Skin epidermis (tissue), 12 donors: ENCODE measurements around the gene PDGFRB.
A peak's percentile ranks its signal among the peaks of the same experiment; 100 is the strongest.

Experiments
- H3K27ac ChIP-seq, 21 experiments: fragments of 200-600 bp; sonication (generic) in 11 of 21; one replicate each; pipeline ENCODE4 v1.5.0; 2020; ENCODE audit warnings: mild to moderate bottlenecking in 3 of 21, inconsistent platforms in 2 of 21, moderate library complexity in 2 of 21
- H3K4me3 ChIP-seq, 7 experiments: fragments of 200-600 bp; sonication (generic) in 2 of 7; one replicate each; pipeline ENCODE4 v1.5.0; 2020; ENCODE audit warnings: inconsistent platforms in 2 of 7, mild to moderate bottlenecking in 2 of 7, moderate library complexity in 1 of 7

PDGFRB gene

DNA sequence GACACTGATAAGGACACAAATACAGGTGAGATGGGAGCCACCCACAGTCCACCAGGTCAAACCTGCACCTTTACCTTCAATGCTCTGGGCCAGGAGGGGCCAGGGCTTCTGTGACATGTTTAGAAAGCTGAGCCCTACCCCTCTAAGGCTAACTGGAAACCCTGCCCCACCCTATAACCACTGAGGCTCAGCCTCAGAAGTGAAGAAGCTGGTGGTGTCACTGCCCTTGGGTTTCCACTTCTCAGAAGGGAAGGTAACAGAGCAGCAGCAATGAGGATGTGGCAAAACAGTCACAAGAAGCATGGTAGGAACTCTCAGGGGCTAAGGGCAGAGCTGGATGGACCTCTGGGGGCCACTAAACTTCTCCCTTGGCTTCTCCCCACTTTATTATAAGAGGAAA is 6.0 kb downstream of the PDGFRB start:
- Histone ChIP-seq H3K27ac (peak overlapping the region in 11 of 21 experiments; percentile 7 to 81 (median 44)), H3K4me3 (no peak overlapping the region)

DNA sequence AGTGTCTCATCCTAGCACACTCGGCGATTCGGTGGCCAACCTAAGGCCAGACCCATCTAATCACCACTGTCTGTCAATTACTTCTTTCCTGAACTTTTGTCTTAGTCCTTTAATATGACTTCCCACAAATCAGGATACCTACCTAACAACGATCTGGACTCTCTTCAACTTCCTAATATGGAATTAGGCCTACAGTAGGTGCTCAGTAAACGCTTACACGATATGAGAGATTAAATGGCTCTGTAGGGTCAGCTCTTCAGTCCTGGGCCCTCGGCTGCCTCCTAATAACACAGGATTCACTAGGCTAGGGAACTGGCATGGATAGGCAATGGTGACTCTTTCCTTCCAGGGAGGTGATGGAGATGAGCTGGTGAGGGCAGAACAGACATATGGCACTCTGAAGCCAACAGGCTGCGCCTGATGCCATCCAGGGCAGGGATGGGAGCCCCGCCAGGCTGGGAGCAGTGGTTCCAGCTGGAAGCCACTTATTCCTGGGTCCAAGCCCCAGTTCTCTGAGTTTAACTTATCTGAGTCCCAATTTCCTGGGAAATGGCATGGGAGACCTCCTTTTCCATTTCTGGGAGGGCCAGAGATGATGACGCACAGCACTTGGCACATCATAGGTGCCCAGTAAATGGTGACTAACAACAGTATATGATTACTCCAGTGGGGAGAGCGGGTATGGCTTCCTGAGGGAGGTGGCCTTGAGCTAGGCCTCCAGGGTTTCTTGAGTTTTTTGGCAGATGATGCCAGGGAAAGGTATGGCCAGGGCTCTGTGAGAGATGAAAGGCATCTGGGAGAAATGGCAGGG is 7.3 kb downstream of the PDGFRB start:
- H3K27ac ChIP-seq: peak overlapping the region in 13 of 21 experiments; percentile 17 to 81 (median 57)
- H3K4me3 ChIP-seq: no peak overlapping the region

DNA sequence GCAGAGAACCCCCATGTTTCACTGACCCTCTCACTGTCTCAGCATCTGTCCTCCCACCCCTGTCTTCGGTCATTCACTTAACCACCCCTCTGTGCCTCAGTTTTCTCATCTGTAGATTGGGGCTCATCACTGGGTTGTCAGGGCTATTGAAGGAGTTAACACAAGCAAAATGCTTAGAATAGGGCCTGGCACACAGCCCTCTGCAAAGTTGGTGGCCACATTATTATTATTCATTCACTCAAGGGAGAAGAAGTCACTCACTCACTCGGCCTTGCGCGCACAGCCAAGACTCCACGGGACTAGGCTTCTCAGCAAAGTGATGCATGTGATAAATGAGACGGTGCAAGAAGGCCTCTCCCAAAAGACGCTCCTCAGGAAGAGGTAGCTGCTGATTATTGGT is 8.0 kb downstream of the PDGFRB start:
- H3K27ac ChIP-seq: peak overlapping the region in 11 of 21 experiments; percentile 6 to 81 (median 57)
- H3K4me3 ChIP-seq: no peak overlapping the region

DNA sequence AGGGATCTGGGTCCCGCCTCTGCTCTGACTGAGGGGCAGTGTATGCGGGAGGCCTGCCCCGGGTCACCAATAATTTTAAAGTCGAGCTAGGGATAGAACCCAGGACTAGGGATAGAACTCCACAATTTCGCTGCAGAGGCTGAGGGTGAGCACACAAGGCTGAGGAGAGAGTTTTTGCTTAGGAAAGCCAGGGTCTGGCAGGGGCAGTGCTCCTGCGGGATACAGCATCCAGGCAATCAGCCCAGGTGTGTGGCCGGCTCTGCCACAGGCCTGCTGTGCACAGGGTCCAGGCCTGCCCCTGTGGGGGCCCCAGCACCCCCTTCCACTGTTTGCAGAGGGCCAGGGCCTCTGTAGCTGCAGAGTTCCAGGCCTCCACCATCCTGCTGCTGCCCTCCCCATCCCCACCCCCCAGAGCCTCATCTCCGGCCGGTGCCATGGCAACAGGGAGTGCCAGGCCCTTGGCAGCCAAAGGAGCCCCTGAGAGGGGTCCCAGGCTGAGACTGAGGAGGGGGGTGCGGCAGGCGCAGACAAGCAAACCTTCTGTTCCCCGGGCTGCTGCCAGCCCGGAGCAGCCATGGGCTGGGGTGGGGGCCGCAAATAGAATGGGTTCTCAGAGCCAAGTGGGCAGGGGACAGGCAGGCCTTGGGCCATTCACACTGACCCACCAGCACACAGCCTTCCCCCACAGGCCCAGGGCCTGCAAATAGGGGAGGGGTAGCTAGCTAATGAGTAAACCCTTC is 8.6 kb downstream of the PDGFRB start:
- H3K27ac ChIP-seq: peak overlapping the region in 13 of 21 experiments; percentile 6 to 81 (median 51)
- H3K4me3 ChIP-seq: no peak overlapping the region

DNA sequence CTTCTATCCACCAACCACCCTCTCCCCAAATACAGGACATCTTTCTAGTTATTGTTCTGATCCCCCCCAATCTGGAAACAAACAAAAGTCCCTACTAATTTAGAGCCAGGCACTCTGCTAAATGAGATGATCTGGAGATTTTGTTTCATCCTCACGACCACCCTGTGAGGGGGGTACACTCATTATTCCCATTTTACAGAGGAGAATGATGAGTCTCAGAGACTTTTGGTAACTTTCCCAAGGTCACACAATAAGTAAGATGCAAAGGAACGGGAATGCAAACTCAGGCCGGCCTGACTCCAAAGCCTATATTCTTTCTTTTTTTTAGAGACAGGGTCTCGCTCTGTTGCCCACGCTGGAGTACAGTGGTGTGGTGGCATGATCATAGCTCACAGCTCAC is 9.4 kb downstream of the PDGFRB start:
- Histone ChIP-seq H3K27ac (peak overlapping the region in 5 of 21 experiments; percentile 38 to 82 (median 74)), H3K4me3 (no peak overlapping the region)

DNA sequence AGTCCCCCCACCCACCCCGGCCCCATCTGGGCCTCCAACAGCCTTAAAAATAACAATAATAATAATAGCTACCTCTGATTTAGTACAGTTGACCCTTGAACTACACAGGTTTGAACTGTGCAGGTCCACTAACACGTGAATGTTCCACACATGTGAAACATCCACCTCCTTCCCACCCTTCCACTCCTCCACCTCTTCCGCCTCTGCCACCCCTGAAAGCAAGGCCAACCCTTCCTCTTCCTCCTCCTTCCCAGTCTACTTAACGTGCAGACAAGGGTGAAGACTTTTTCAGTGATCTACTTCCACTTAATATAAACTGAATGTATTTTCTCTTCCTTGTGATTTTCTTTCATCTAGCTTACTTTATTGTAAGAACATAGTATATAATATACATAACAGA is 10.8 kb downstream of the PDGFRB start:
- H3K27ac ChIP-seq: peak overlapping the region in 20 of 21 experiments; percentile 13 to 89 (median 74)

DNA sequence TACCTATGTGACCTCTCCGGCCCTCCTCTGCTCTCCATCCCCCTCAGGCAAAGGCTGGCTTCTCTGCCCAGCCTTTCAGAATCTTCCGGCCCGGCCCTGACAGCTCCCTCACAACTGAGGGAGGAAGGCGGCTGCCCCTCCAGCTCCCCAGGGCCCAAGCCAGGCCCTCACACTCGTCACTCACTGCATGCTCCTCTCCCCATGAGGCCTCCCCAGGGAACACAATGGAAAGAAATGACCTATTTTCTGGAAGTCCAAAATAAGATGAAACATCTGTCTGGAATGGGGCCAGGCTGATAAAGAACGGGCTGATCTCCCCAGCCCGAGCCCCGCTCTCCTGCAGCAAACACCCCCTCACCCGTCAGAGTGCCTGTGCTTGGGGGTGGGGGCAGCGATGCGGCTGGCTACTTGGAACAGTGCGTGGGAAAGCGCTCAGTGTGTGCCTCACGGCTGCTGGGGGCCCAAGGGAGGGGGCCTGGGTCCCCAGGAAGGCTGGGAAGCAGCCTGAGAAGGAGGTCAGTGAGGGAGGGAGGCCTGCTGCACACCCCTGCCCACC is 11.3 kb downstream of the PDGFRB start:
- Histone ChIP-seq H3K27ac (peak overlapping the region in 20 of 21 experiments; percentile 51 to 89 (median 76)), H3K4me3 (no peak overlapping the region)

More for the DNA sequence above, 10.8 kb downstream of the PDGFRB start:
- no peak overlapping the region for H3K4me3 ChIP-seq

DNA sequence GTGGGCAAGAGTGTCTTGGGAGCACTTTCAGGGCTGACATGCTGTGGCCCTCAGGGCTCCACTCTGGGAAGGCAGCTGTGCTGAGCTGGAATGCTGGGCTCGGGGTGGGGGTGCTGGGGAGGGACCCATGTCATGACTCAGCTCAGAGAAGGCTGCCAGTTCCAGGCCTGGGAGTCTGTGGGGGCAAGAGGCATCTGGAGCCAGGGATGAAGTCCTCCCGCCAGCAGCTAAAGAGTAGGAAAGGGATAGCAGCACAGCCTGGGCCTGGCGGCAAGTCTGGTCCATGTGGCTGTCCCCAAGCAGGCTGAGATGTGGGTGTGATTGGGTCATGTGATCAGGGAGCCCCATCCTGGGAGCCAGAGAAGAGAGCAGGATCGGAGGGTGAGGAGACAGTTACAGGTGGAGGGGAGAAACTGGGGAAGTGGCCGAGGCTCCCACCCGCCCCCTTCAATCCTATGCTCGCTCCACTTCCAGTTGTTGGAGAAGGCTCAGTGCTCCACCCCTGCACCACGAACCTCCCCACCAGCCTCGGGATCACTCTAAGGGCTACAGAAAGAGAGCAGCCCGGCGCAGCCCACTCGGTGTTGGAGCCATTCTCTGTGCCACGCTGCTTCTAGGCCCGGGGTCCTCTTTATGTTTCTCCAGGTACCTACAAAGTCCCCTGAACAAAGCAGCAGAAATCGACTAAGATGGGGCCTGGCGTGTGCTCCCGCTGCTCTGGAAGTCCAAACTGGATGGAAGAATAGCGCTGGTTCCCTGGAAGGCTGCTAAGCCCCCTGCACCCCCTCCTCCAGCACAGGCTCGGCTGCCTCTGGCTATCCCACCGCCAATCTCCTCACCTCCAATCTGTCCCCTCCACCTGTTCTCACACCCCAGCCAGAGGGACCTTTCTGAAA is 12.0 kb downstream of the PDGFRB start:
- H3K27ac ChIP-seq: peak overlapping the region in 20 of 21 experiments; percentile 38 to 89 (median 76)

DNA sequence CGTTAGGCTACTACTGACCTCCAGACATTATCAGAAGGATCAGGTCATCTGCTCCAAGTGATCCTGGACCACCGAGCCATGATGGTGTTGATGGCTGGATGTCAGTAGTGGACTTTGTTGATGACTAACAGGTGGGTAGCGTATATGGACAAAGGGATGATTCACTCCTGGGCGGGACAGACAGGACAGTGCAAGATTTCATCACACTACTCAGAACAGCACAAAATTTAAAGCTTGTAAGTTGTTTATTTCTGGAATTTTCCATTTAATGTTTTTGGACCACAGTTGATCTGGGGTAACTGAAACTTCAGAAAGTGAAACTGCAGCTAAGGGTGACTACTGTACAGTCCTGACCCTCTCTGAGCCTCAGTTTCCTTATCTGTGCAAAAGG is 12.7 kb downstream of the PDGFRB start:
- H3K4me3 ChIP-seq: no peak overlapping the region
- H3K27ac ChIP-seq: peak overlapping the region in 17 of 21 experiments; percentile 18 to 89 (median 78)

More for the DNA sequence above, 12.0 kb downstream of the PDGFRB start:
- no peak overlapping the region for H3K4me3 ChIP-seq

DNA sequence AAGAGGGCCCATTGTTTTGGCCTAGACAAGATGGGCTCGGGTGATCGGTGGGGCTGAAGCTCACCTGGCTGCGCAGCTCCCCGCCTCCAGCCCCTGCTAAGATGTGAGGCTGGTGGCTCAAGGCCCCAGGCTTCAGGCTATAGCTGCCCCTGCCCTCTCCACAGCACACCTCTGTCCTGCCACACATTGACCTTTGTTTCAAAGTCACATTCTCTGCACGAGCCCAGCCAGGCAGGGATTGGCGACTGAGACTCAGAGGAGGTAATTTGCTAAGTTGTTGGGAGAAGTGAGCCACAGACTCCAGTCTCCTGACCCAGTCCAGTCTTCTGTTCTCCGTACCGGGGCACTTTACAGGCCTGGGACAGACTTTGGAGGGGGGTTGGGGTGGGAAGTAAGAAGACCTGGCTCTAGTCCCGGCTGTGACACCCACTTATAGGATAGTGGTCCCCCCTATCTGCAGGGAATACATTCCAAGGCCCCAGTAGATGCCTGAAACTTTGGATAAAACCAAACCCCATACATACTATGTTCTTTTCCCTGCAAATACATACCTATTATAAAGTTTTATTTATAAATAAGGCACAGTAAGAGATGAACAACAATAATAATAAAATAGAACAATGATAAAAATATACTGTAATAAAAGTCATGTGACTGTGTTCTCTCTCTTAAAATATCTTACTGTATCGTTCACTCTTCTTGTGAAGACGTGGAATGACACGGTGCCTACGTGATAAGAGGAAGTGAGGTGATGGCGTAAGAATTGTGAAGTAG is 13.3 kb downstream of the PDGFRB start:
- peak overlapping the region in 18 of 21 experiments; percentile 2 to 89 (median 74) for H3K27ac ChIP-seq
- H3K4me3 ChIP-seq: no peak overlapping the region

DNA sequence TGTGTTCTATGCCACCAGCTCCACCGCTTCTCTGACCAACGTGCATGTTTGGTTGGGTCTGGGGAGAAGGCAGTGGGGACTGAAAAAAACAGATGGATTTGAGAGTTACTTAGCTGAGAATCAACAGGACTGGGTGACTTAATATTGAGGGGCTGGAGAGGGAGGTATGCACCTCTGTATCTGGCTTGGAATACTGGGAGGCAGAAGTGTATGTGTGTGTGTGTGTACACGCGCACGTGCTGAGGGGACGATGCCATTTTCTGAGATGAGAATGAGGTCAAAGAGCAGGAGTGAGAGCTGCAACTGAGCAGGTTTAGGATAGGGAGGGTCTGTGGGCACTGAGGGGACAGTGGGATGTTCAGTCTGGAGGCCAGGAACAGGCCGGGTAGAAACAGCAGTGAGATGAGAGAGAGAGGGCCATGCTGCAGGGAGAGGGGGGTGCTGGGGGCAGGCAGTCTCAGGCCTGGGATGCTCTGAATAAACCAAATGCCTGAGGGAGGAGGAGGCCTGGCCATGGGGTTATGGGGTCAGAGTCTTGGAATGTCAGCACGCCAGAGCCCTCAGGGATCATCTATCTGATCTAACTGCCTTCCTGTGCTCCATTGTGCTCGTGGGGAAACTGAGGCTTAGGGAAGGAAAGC is 14.0 kb downstream of the PDGFRB start:
- Histone ChIP-seq H3K4me3 (no peak overlapping the region), H3K27ac (peak overlapping the region in 18 of 21 experiments; percentile 2 to 89 (median 70))

DNA sequence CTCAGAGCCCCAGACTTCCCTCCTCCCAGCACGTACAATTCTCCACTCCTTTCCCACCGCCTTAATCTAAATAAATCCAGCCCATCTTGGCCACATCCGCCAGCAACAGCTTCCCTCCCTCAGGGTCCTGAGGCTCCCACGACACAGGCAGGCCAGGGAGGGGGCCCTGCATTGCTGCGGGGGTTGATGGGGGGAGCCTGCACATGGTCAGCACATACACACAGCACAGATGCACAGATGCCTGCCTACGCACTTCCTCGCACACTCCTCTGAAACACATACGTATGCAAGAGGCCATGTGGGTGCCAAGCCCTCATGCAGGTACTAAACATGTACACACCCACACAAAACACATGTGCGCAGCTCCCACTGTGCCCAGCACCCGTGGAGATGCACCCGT is 14.8 kb downstream of the PDGFRB start:
- peak overlapping the region in 19 of 21 experiments; percentile 8 to 89 (median 76) for H3K27ac ChIP-seq
- no peak overlapping the region for H3K4me3 ChIP-seq

DNA sequence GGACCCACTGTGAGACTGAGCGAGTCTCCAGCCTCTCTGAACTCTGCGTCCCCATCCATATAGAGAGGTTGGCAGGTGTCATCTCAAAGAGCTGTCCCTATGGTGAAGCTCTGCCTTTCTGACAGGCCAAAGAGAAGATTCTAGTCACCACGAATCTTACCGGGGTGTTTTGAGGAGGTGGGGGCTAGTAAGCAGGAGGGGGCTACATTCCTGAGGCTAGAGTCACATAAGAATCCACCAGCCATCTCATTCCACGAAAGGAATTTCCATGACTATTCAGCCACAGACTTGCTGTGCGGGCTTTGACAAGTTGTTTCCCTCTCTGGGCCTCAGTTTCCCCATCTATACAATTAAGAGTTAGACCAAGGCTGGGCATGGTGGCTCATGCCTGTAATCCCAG is 16.3 kb downstream of the PDGFRB start:
- Histone ChIP-seq H3K27ac (peak overlapping the region in 18 of 21 experiments; percentile 5 to 89 (median 74)), H3K4me3 (no peak overlapping the region)

DNA sequence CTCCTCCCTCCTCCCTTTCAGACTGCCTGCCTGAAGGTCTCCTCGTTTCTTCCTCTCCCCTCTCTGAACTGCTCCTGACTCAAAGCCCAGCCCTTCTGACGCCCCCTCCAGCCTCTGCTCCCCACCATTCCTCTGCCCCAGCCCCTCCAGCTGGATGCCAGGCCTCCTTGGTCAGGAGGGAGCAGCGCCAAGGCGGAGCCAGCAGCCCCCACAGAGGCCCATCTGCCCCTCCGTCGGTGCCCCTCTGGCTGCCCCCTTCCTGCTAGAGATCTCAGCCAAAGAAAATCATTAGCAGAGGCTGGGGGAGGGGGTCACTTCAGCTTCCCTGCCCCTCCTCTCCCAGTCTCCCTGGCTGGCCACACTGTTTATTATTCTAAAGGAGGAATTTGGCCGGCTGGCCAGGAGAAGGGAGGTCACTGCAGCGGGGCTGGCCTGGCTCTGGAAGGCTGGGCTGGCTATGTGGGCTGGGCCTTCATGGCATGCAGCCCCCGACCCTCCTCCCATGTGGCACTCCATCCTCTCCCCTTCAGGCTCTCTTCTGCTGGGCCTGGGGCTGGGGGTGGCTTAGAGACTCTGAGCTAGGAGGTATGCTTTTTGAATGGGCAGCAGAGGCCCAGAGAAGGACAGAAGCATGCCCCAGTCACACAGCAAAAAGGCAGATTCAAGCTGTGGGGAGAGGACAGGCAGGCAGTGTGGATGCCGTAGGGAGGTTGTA is 16.9 kb downstream of the PDGFRB start:
- Histone ChIP-seq H3K4me3 (no peak overlapping the region), H3K27ac (peak overlapping the region in 20 of 21 experiments; percentile 5 to 89 (median 66))

DNA sequence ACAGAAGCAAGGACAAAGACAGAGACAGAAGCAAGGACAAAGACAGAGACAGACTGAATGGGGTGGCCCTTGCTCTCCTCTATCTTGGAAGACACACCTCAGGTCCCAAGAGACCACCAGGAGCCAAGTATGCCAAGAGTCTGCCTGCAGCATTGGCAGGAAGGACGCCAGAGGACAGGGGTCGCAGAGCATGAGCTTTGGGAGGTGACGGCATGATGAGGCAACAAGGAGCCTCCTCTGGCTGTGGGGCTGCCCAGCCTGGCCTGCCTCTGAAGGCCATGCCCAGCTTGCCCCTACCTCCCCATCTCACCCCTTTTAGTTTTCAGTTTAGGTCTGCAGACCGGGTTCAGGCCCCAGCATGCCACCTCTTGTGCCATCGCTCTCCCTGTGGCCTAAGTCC is 17.6 kb downstream of the PDGFRB start:
- H3K4me3 ChIP-seq: no peak overlapping the region

DNA sequence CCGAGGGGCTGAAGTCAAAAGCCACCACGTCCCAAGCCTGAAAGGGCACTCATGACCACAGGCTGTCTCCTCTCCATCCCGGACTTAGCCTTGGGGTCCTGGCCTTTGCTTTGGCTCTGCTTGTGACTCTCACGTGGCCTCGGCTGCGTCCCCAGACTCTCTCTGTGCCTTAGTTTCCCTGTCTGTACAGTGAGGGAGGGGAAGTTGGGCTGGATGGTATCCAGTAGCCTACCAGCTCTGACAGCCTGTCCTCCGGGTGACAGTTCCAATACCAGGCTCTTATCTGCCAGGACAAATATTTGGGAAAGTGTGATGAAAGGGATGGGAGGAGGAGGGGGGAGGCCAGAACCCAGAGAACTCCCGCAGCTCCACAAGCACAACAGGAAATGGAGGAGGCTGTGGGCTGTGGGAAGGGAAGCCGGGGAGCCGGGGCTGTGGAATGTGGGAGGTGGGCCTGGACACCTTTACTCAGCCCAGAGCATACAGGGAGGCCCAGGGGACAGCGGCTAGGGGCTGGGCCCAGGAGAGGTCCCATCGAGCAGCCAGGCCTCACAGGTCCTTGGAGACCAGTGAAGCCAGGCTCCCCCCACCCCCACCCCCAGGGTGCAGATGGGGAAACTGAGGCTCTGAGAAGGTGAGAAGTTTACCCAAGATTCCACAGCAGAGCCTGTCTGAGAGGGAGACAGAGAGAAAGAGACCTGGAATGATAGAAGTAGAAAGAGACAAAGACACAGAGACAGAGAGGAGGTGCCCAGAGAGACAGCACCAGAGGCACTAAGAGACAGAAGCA is 18.3 kb downstream of the PDGFRB start:
- no peak overlapping the region for H3K4me3 ChIP-seq
- peak overlapping the region in 16 of 21 experiments; percentile 4 to 89 (median 47) for H3K27ac ChIP-seq

More for the DNA sequence above, 17.6 kb downstream of the PDGFRB start:
- peak overlapping the region in 20 of 21 experiments; percentile 5 to 89 (median 60) for H3K27ac ChIP-seq
